Measurements from ENCODE around the gene MRPL43.
"Not testable (repeated sequence)": the region's sequence is repeated elsewhere in the genome, so short reads cannot be mapped to it uniquely, and the experiment has no call there.

MRPL43 gene

GRCh38 chr10:100984672-100985177 is 2.6 kb downstream of the MRPL43 start:
- no peak for DNase-seq (ENCODE audit: low read depth in 1 of 2, low spot score in 1 of 2)

DNA sequence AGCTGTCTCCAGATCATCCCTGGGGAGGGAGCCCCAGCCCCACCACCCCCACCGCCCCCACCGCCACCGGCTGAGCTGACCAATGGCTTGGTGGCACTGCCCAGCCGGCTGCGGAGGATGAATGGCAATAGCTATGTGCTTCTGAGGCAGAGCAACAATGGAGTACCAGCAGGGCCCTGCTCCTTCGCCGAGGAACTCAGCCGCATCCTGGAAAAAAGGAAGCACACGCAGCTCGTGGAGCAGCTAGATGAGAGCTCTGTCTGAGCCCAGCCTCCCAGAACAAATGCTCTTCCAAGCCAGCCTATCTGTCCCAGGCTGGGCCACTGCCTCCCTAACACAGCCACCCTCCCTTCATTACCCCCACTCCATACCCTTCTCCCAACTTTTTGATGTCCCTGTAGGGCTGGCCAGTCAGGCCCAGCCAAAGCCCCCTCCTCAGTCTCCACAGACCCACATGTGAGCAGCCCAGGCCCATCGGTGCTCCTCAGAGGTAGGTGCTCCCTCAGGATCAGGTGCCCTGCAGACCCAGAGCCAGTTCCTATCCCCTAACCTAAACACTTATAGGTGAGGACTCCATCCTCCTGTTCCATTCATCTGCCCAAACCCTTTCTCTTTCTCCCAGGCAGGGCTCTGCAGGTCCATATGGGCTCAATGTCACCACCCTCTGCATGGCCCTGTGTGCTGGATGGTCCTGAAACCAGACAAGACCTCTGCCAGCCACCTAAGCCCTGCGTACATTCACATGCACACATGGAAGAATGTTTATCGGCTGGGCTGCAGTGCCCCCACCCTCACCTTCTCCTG is 3.2 kb downstream of the MRPL43 start:
- no peak for DNase-seq (ENCODE audit: low read depth in 1 of 2, low spot score in 1 of 2)

DNA sequence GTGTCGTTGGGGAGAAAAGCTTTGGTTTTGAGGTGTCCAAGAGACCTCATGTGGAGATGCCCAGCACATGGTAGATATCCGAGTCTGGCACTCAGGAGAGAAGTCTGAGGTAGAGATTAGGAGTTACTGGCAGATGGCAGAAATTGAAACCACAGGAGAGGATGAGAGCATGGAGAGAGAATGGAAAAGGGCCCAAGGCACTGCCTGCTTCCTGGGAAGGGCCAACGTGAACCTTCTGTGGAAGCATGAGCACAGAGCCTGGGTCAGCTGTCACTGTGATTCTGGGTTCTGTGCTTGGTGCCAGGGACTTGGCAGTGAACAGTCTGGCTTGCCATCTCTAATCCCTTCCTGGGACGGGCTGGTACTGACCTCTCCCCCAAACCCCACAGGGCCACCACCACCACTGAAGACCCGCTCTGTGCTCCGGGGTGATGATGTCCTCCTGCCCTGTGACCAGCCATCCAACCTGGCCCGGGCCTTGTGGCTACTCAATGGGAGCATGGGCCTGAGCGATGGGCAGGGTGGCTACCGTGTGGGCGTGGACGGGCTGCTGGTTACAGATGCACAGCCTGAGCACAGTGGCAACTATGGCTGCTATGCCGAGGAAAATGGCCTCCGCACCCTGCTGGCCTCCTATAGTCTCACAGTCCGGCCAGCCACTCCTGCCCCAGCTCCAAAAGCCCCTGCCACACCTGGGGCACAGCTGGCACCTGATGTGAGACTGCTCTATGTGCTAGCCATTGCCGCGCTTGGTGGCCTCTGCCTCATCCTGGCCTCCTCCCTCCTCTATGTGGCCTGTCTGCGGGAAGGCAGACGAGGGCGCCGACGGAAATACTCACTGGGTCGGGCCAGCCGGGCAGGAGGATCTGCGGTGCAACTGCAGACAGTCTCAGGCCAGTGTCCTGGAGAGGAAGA is 4.1 kb downstream of the MRPL43 start:
- no peak for DNase-seq (ENCODE audit: low read depth in 1 of 2, low spot score in 1 of 2)

- no peak for DNase-seq (ENCODE audit: low read depth in 1 of 2, low spot score in 1 of 2)
Measured at GRCh38 chr10:100981178-100981772, 6.0 kb downstream of the MRPL43 start.

DNA sequence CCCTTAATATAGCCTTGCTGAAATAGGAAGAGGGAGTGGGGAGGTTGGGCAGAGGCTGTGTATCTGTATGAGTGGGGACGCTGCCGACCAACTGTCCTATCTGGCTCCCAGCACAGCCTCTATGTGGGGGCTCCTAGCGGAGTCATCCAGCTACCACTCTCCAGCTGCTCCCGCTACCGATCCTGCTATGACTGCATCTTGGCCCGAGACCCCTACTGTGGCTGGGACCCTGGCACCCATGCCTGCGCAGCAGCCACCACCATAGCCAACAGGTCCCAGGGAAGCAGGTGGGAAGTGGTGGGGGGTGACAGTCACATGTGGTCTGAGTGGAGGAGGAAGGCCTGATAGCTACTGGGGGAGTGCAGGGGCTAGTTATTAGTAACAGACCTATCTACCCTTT is 6.6 kb downstream of the MRPL43 start:
- DNase-seq (ENCODE audit: low read depth in 1 of 2, low spot score in 1 of 2) = no peak

DNA sequence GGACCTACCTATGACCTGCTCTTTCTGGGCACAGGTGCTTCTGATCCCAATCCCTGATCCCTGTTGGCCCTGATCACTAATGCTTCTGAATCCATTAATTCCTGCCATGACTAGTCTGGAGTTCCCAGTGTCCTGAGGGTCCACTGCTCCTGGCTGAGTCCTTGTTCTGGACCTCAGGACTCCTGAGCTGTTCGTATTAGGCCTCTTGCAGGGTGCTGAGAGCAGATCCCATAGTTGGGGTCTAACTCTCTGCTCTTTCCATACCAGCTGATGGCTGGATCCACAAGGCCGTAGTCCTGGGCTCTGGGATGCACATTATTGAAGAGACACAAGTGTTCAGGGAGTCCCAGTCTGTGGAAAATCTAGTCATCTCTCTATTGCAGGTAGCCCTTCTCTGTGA is 7.0 kb downstream of the MRPL43 start:
- no peak for DNase-seq (ENCODE audit: low read depth in 1 of 2, low spot score in 1 of 2)

DNA sequence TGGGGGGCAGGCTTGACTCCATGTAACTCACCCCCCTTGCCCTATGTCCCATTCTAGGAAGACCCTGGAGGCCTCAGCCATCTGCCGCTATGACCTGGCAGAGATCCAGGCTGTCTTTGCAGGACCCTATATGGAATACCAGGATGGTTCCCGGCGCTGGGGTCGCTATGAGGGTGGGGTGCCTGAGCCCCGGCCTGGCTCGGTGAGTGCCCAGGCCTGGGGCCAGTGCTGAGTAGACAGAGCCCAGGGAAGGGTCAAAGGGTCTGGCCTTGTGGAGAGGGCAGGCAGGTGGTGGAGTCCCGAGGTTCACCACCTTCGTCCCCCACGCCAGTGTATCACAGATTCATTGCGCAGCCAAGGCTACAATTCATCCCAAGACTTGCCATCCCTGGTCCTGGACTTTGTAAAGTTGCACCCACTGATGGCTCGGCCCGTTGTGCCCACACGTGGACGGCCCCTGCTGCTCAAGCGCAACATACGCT is 7.5 kb downstream of the MRPL43 start:
- DNase-seq (ENCODE audit: low read depth in 1 of 2, low spot score in 1 of 2) = no peak

GRCh38 chr10:100978901-100979195 is 8.4 kb downstream of the MRPL43 start:
- DNase-seq (ENCODE audit: low read depth in 1 of 2, low spot score in 1 of 2) = no peak

- no peak for DNase-seq (ENCODE audit: low read depth in 1 of 2, low spot score in 1 of 2)
Measured at GRCh38 chr10:100978121-100978900, 9.0 kb downstream of the MRPL43 start.

DNA sequence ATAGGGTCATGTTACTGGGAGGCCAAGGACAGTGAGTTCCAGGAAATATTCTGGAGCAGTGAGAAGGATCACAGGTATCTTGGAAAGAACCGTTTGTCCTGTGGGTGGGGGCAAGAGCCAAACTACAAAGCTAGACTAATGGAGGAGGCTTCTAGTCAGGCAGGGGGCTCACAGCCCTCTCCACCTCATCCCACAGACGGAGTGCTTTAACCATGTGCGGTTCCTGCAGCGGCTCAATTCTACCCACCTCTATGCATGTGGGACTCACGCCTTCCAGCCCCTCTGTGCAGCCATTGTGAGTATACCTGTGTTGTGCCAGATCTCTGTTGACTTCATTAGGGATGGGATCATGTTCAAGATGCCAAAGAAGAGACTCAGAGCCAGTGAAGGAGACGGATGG is 9.9 kb downstream of the MRPL43 start:
- DNase-seq (ENCODE audit: low read depth in 1 of 2, low spot score in 1 of 2) = no peak

GRCh38 chr10:100976906-100977305 is 10.4 kb downstream of the MRPL43 start:
- DNase-seq (ENCODE audit: low read depth in 1 of 2, low spot score in 1 of 2) = no peak

GRCh38 chr10:100975397-100975796 is 11.9 kb downstream of the MRPL43 start:
- not testable (repeated sequence) for DNase-seq (ENCODE audit: low read depth in 1 of 2, low spot score in 1 of 2)

- no peak for DNase-seq (ENCODE audit: low read depth in 1 of 2, low spot score in 1 of 2)
Measured at GRCh38 chr10:100972904-100973535, 14.3 kb downstream of the MRPL43 start.

GRCh38 chr10:100972115-100972903 is 15.0 kb downstream of the MRPL43 start:
- DNase-seq (ENCODE audit: low read depth in 1 of 2, low spot score in 1 of 2) = no peak

- DNase-seq (ENCODE audit: low read depth in 1 of 2, low spot score in 1 of 2) = no peak
Measured at GRCh38 chr10:100970914-100971811, 16.1 kb downstream of the MRPL43 start.

GRCh38 chr10:100970076-100970913 is 17.0 kb downstream of the MRPL43 start:
- DNase-seq (ENCODE audit: low read depth in 1 of 2, low spot score in 1 of 2) = no peak

DNA sequence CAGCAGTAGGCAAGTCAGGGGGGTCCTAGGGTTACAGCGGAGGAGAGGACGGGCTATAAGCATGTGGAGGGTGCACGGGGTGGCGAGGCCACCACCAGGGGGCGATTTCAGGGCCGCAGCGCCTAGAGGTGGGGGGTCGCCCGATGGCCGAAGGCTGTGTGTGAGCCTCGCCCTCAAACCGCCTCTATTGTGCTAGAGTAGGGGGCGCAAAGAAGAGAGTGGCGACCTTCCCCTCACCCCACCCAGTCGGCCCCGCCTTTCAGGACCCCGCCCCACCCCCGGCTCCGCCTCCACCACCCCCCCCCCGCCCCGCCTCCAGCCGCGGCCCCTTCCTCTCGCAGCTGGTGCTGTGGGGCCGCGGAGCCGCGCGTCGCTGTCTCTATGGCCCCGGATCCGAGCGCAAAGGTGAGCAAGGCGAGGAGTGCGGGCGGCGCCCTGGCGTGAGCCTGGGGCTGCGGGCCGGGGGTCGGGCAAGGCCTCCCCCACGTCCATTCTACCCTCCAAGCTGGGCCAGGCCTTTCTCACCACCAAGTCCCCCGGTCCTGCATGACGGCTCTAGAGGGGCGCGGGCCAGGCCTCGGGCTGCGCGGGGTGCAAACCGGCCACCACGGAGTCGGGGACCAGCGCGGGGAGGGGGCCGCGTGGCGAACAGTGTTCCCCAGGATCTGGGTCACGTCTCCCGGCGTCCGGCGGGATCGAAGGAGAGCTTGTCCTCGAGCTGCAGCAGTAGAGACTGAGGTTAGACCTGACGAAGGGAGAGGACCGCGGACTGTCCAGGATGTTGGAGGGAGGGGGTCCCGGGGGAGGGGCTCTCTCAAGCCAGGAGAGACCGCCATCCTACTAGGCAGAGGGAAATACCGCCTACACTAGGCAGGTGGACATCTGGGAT is 17.9 kb downstream of the MRPL43 start, which contains the start of gene SEMA4G:
Gene SEMA4G (plus strand): TSS at position 318 of the 889 bp plus-strand sequence. CDS start 3,409 bp downstream, outside the sequence.
- DNase-seq (ENCODE audit: low read depth in 1 of 2, low spot score in 1 of 2) = peak in 1 of 2 donors; percentile 13

Measured in activated T-helper 1 cell treated with anti-CD3 and anti-CD28 coated beads, Interleukin-2, amount 50 U/mL, for 16 hours (primary cell).